Measurements from ENCODE around the gene DYSF.

DYSF gene

GRCh38 chr2:71610671-71611070, 157.3 kb downstream of the DYSF start (continued):
- TF ChIP-seq ZNF558 (tag by site-specific recombination; IDR thresholded peaks at IDR 0.05) (no peak), TRIM28 (IDR thresholded peaks at IDR 0.05; ENCODE audit: borderline replicate concordance, low read length) (no peak), EGR2 (tag by site-specific recombination; IDR thresholded peaks at IDR 0.05; ENCODE audit: low read depth) (no peak), KLF17 (tag by site-specific recombination; IDR thresholded peaks at IDR 0.05) (no peak), ZNF404 (tag by site-specific recombination; IDR thresholded peaks at IDR 0.05) (no peak), OSR2 (tag by site-specific recombination; IDR thresholded peaks at IDR 0.05) (no peak)

GRCh38 chr2:71611247-71611646, 157.9 kb downstream of the DYSF start:
- CTCF ChIA-PET = interaction anchor here (0.6 to 0.9 kb wide), 2 partner anchors 27 to 969 kb away, joined by 3 to 4 read pairs; no protein-coding TSS in a partner anchor

More at GRCh38 chr2:71611247-71611646, 157.9 kb downstream of the DYSF start:
- no peaks in the 10 kb centered on the region for H3K36me3 ChIP-seq (ENCODE audit: control insufficient read depth in 2 of 2, insufficient read depth in 1 of 2, low read length in 2 of 2)
- no peak overlapping the region for H3K27ac ChIP-seq (ENCODE audit: extremely low read depth, low read depth, low read length)
- no peak overlapping the region for H3K4me3 ChIP-seq (ENCODE audit: low read depth, low read length)
- H3K4me1 ChIP-seq (ENCODE audit: control insufficient read depth, insufficient read depth, low read length) = no peaks in the 10 kb centered on the region
- H3K9me3 ChIP-seq (ENCODE audit: control insufficient read depth, insufficient read depth, low read depth, low read length) = no peaks in the 10 kb centered on the region
- POLR2A ChIA-PET = no interaction called here
- no peak for TF ChIP-seq EGR2 (tag by site-specific recombination; IDR thresholded peaks at IDR 0.05; ENCODE audit: low read depth)
- TF ChIP-seq ZNF501 (tag by site-specific recombination; IDR thresholded peaks at IDR 0.05) = no peak
- TF ChIP-seq ZNF362 (tag by site-specific recombination; IDR thresholded peaks at IDR 0.05) = no peak
- TF ChIP-seq ZFP3 (tag by site-specific recombination; IDR thresholded peaks at IDR 0.05; ENCODE audit: low read depth) = no peak
- TF ChIP-seq ZFHX2 (tag by site-specific recombination; conservative IDR thresholded peaks at IDR 0.05) = no peak
- no peak for TF ChIP-seq ZNF529 (tag by site-specific recombination; IDR thresholded peaks at IDR 0.05; ENCODE audit: insufficient replicate concordance)
- no peak for TF ChIP-seq RBAK (tag by site-specific recombination; IDR thresholded peaks at IDR 0.05)
- TF ChIP-seq SP3 (tag by site-specific recombination; IDR thresholded peaks at IDR 0.05) = no peak
- no peak for TF ChIP-seq ZNF580 (tag by site-specific recombination; IDR thresholded peaks at IDR 0.05)
- no peak for TF ChIP-seq TSHZ1 (tag by site-specific recombination; IDR thresholded peaks at IDR 0.05; ENCODE audit: borderline replicate concordance)

All from HEK293 (cell line).